ENCODE data around the gene POMGNT2. TPM values are rescaled to one million over a fixed set of nuclear protein-coding genes. Genes with fewer than 3 reads are reported as not detected.

Gene POMGNT2
- total RNA-seq, 1 donor from 2014 or later: 2.6 TPM

GRCh38 chr3:43132193-43132592 lies 26.3 kb upstream of the POMGNT2 start:
- intact Hi-C loops (cut with micrococcal nuclease): no loop called here
- POLR2A ChIA-PET: no interaction called here
- H3K27ac Mint-ChIP-seq: no peak overlapping the region
- H3K9me3 Mint-ChIP-seq: peaks cover 3% of the 10 kb centered on the region
- no peak for ATAC-seq (ENCODE audit: low read depth)
- H3K36me3 Mint-ChIP-seq (ENCODE audit: low read depth): no peaks in the 10 kb centered on the region
- DNase-seq: no peak
- H3K27me3 Mint-ChIP-seq: peaks cover 5% of the 10 kb centered on the region
- H3K4me1 Mint-ChIP-seq: no peaks in the 10 kb centered on the region
- TF ChIP-seq, protein P1, sequence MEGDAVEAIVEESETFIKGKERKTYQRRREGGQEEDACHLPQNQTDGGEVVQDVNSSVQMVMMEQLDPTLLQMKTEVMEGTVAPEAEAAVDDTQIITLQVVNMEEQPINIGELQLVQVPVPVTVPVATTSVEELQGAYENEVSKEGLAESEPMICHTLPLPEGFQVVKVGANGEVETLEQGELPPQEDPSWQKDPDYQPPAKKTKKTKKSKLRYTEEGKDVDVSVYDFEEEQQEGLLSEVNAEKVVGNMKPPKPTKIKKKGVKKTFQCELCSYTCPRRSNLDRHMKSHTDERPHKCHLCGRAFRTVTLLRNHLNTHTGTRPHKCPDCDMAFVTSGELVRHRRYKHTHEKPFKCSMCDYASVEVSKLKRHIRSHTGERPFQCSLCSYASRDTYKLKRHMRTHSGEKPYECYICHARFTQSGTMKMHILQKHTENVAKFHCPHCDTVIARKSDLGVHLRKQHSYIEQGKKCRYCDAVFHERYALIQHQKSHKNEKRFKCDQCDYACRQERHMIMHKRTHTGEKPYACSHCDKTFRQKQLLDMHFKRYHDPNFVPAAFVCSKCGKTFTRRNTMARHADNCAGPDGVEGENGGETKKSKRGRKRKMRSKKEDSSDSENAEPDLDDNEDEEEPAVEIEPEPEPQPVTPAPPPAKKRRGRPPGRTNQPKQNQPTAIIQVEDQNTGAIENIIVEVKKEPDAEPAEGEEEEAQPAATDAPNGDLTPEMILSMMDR (IDR thresholded peaks at IDR 0.05): no peak
- CTCF ChIA-PET: no interaction called here
- H3K4me3 Mint-ChIP-seq: no peak overlapping the region

DNA sequence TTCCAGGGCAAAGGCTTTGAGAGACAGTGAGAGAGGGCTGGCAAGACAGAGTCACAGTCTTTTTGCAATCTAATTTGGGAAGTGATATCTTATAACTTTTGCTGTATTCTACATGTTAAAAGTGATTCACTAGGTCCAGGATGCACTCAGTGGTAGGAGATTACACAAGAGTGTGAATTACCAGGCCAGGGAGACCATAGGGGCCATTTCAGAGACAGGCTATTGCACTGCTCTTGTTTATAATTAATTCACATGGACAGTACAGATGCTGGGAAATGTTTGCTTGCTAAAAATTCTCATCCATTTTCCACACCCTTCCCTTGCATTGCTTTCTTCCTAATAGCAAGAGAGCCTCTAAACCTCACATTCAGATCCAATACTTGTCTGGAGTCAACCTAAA lies 22.6 kb upstream of the POMGNT2 start:
- ATAC-seq (ENCODE audit: low read depth): no peak
- POLR2A ChIA-PET: no interaction called here
- Mint-ChIP-seq H3K27me3 (peaks cover 1% of the 10 kb centered on the region), H3K36me3 (ENCODE audit: low read depth) (no peaks in the 10 kb centered on the region), H3K4me3 (no peak overlapping the region), H3K4me1 (no peaks in the 10 kb centered on the region), H3K9me3 (peaks cover 6% of the 10 kb centered on the region), H3K27ac (no peak overlapping the region)
- DNase-seq: no peak
- CTCF ChIA-PET: no interaction called here
- intact Hi-C loops (cut with micrococcal nuclease): no loop called here
- TF ChIP-seq, protein P1 (IDR thresholded peaks at IDR 0.05): no peak

GRCh38 chr3:43126536-43126935 lies 20.7 kb upstream of the POMGNT2 start:
- H3K9me3 Mint-ChIP-seq: peaks cover 8% of the 10 kb centered on the region
- CTCF ChIA-PET: no interaction called here

DNA sequence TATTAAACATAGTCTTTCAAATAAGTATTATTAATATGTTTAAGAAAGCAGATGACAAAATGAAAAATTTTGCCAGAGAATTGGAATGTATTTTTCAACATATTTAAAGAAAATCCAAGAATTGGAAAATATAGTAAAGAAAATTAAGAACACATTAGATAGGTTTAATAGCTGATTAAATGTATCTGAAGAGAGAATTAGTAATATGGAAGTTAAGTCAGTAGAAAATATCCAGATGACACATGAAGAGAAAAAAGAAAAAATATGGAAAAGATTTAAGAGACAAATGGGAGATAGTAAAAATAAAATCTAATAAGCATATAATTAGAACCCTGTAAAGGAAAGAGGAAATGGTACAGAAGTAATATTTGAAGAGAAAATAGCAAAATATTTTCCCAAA lies 18.0 kb upstream of the POMGNT2 start:
- H3K4me3 Mint-ChIP-seq: no peak overlapping the region
- H3K27me3 Mint-ChIP-seq: peaks cover 10% of the 10 kb centered on the region
- H3K36me3 Mint-ChIP-seq (ENCODE audit: low read depth): no peaks in the 10 kb centered on the region
- ChIA-PET POLR2A (no interaction called here), CTCF (no interaction called here)
- peaks cover 8% of the 10 kb centered on the region for H3K9me3 Mint-ChIP-seq
- no peak for ATAC-seq (ENCODE audit: low read depth)
- DNase-seq: no peak
- intact Hi-C loops (cut with micrococcal nuclease): no loop called here
- no peaks in the 10 kb centered on the region for H3K4me1 Mint-ChIP-seq
- H3K27ac Mint-ChIP-seq: no peak overlapping the region
- TF ChIP-seq, protein P1 (IDR thresholded peaks at IDR 0.05): no peak

More at GRCh38 chr3:43126536-43126935, 20.7 kb upstream of the POMGNT2 start:
- H3K36me3 Mint-ChIP-seq (ENCODE audit: low read depth): no peaks in the 10 kb centered on the region
- H3K27me3 Mint-ChIP-seq: peaks cover 4% of the 10 kb centered on the region
- POLR2A ChIA-PET: no interaction called here
- no peaks in the 10 kb centered on the region for H3K4me1 Mint-ChIP-seq
- intact Hi-C loops (cut with micrococcal nuclease): no loop called here
- ATAC-seq (ENCODE audit: low read depth) (no peak), DNase-seq (no peak)
- no peak overlapping the region for H3K4me3 Mint-ChIP-seq
- no peak overlapping the region for H3K27ac Mint-ChIP-seq
- TF ChIP-seq, protein P1 (IDR thresholded peaks at IDR 0.05): no peak

- H3K9me3 Mint-ChIP-seq: peaks cover 8% of the 10 kb centered on the region
- DNase-seq: no peak
- ChIA-PET CTCF (no interaction called here), POLR2A (no interaction called here)
- peaks cover 16% of the 10 kb centered on the region for H3K27me3 Mint-ChIP-seq
- no peaks in the 10 kb centered on the region for H3K4me1 Mint-ChIP-seq
- no peak overlapping the region for H3K27ac Mint-ChIP-seq
- no peak for ATAC-seq (ENCODE audit: low read depth)
- TF ChIP-seq, protein P1 (IDR thresholded peaks at IDR 0.05): no peak
- no peak overlapping the region for H3K4me3 Mint-ChIP-seq
- H3K36me3 Mint-ChIP-seq (ENCODE audit: low read depth): no peaks in the 10 kb centered on the region
- intact Hi-C loops (cut with micrococcal nuclease): no loop called here
Observed at GRCh38 chr3:43120937-43121336, 15.1 kb upstream of the POMGNT2 start.
